ENCODE data around the gene GPR37L1. TPM values are rescaled to one million over a fixed set of nuclear protein-coding genes. Genes with fewer than 3 reads are reported as not detected.

The GPR37L1 gene
- total and polyA plus RNA-seq, 2 of the 8 experiments (the other 6 are each of a cell fraction or from before 2014, with no cell fraction given) = 0.13 to 0.23 TPM

GRCh38 chr1:202135221-202135721 is 12.6 kb downstream of the GPR37L1 start (continued):
- TF ChIP-seq ATF2 (IDR thresholded peaks at IDR 0.05; ENCODE audit: low read length) = 0 out of 2 replicates have a peak, but pooled peaks have one; percentile 41
- TF ChIP-seq RAD21 (IDR thresholded peaks at IDR 0.05 in 1 of 2, conservative IDR thresholded peaks at IDR 0.05 in 1 of 2; ENCODE audit: low read depth in 2 of 2, low read length in 2 of 2) = peak; percentile 77 to 81
- no peak for TF ChIP-seq RXRA (IDR thresholded peaks at IDR 0.05; ENCODE audit: insufficient read depth, low read depth, low read length)
- no peak for TF ChIP-seq POLR2AphosphoS5 (IDR thresholded peaks at IDR 0.05; ENCODE audit: low read depth, low read length)
- TF ChIP-seq HDAC2 (IDR thresholded peaks at IDR 0.05; ENCODE audit: borderline replicate concordance in 1 of 2, low read depth in 2 of 2, low read length in 2 of 2) = no peak
